GM12878 (cell line): Measurements from ENCODE around the gene CHN2. TPM values are rescaled to one million over a fixed set of nuclear protein-coding genes. Genes with fewer than 3 reads are reported as not detected.

Experiments used
- ATAC-seq: fragments of 200-7000 bp; cut with Tn5 transposase; 3 replicates; pipeline ENCODE4 v1.9.1; 2020; ENCODE audit warnings: mild to moderate bottlenecking, moderate library complexity
- BruUV-seq: library from RNA; stranded (reverse); fragments of 400-500 nt; replicated peaks from 2 replicates; lab custom pipeline; 2021; lab: Mats Ljungman, UMichigan
- CTCF ChIA-PET: fragments of 300-600 bp; sonication (Branson Sonifier 250); formaldehyde crosslinking; extraction: SDS; loops from one replicate; lab custom pipeline; 2021; ENCODE audit warnings: inconsistent platforms; lab: Yijun Ruan, JAX
- POLR2A ChIA-PET: fragments of 350-600 bp; formaldehyde crosslinking; extraction: SDS; loops from one replicate; lab custom pipeline; 2021; ENCODE audit warnings: inconsistent platforms; lab: Charles Lee
- RAD21 ChIA-PET: fragments of 300-600 bp; sonication (Branson Sonifier 250); formaldehyde crosslinking; loops from one replicate; lab custom pipeline; 2023; ENCODE audit warnings: antibody characterized with exemption; ENCODE audit not compliant: unreplicated experiment; lab: Charles Lee
- SMC1A ChIA-PET: fragments of 300-600 bp; sonication (Branson Sonifier 250); formaldehyde crosslinking; loops from one replicate; lab custom pipeline; 2023; ENCODE audit not compliant: unreplicated experiment, uncharacterized antibody; lab: Charles Lee
- DNase-seq: peaks from one replicate; pipeline ENCODE4 v3.0.0-alpha.2; 2011; ENCODE audit warnings: low read depth, low spot score
- FAIRE-seq: peaks from 3 replicates; lab custom pipeline; 2011; peaks lifted over from hg19 to GRCh38; lab: Jason Lieb, UNC
- H2AFZ ChIP-seq: 2 replicates; pipeline ENCODE4 v1.6.0; 2011; ENCODE audit warnings: low read depth, low read length, control low read depth; ENCODE audit not compliant: control insufficient read depth
- H3K27ac ChIP-seq: 2 replicates; pipeline ENCODE4 v1.5.1; 2011; ENCODE audit warnings: control low read depth; ENCODE audit not compliant: control insufficient read depth, insufficient read depth
- H3K27me3 ChIP-seq, 2 experiments: replicated peaks in 1 of 2; 2 replicates each; pipeline versions ENCODE4 v1.6.0 to v1.6.1; 2011; ENCODE audit warnings: low read length in 1 of 2; ENCODE audit not compliant: control insufficient read depth in 2 of 2, insufficient read depth in 2 of 2
- H3K36me3 ChIP-seq, 2 experiments: 2 replicates each; pipeline ENCODE4 v1.5.1; 2011; ENCODE audit warnings: low read length in 1 of 2; ENCODE audit not compliant: control insufficient read depth in 2 of 2, insufficient read depth in 2 of 2
- H3K4me1 ChIP-seq: 2 replicates; pipeline ENCODE4 v1.6.1; 2011; ENCODE audit warnings: mild to moderate bottlenecking, low read length, moderate library complexity, mixed read lengths; ENCODE audit not compliant: control insufficient read depth, insufficient read depth
- H3K4me2 ChIP-seq: 2 replicates; pipeline ENCODE4 v1.6.0; 2011; ENCODE audit warnings: control low read depth; ENCODE audit not compliant: control insufficient read depth, insufficient read depth
- H3K4me3 ChIP-seq: fragments of 200-600 bp; sonication (generic); 2 replicates; pipeline ENCODE4 v1.5.1; 2016
- H3K79me2 ChIP-seq: 2 replicates; pipeline ENCODE4 v1.6.0; 2011; ENCODE audit warnings: low read length; ENCODE audit not compliant: control insufficient read depth, insufficient read depth
- H3K9ac ChIP-seq: 2 replicates; pipeline ENCODE4 v1.8.0; 2011; ENCODE audit warnings: low read length, control low read depth, mixed read lengths; ENCODE audit not compliant: control insufficient read depth, insufficient read depth
- H3K9me3 ChIP-seq: replicated peaks from 3 replicates; pipeline ENCODE4 v1.5.1; 2011; ENCODE audit warnings: mild to moderate bottlenecking, low read length; ENCODE audit not compliant: control insufficient read depth, insufficient read depth
- H4K20me1 ChIP-seq: 2 replicates; pipeline ENCODE4 v1.6.0; 2011; ENCODE audit not compliant: control insufficient read depth, insufficient read depth
- BMI1 ChIP-seq: fragments of 450-650 bp; IDR thresholded peaks from 2 replicates; pipeline ENCODE4 v1.6.1; 2016; ENCODE audit warnings: mild to moderate bottlenecking, moderate library complexity, borderline replicate concordance
- CBX3 ChIP-seq: fragments of 200-600 bp; sonication (generic); IDR thresholded peaks from 2 replicates; pipeline ENCODE4 v1.6.1; 2016; ENCODE audit warnings: low read depth, borderline replicate concordance
- NBN ChIP-seq: fragments of 450-650 bp; IDR thresholded peaks from 2 replicates; pipeline ENCODE4 v1.6.1; 2016
- NFIC ChIP-seq: IDR thresholded peaks from 2 replicates; pipeline ENCODE4 v1.6.1; 2012; ENCODE audit warnings: low read depth, mild to moderate bottlenecking, inconsistent platforms, low read length, moderate library complexity
- PRDM15 ChIP-seq: fragments of 450-650 bp; formaldehyde crosslinking; IDR thresholded peaks from 2 replicates; pipeline ENCODE4 v1.4.0; 2020; ENCODE audit warnings: mild to moderate bottlenecking, moderate library complexity
- SRF ChIP-seq, 2 experiments: IDR thresholded peaks; 2 replicates each; pipeline ENCODE4 v1.6.1; 2011; ENCODE audit warnings: low read depth in 2 of 2, low read length in 2 of 2, mild to moderate bottlenecking in 1 of 2, moderate library complexity in 1 of 2
- ZNF687 ChIP-seq: fragments of 450-650 bp; IDR thresholded peaks from 2 replicates; pipeline ENCODE4 v1.6.1; 2017; ENCODE audit warnings: mild to moderate bottlenecking, moderate library complexity
- WGBS: methylation state at CpG from one replicate; pipeline ENCODE4 v1.1.6; 2016; ENCODE audit warnings: low lambda C conversion rate; ENCODE audit not compliant: insufficient replicate concordance, insufficient coverage; ENCODE audit errors: missing lambda C conversion rate; 5-methylcytosine and 5-hydroxymethylcytosine counted together
- in situ Hi-C: fragments of 300-500 bp; cut with MboI; formaldehyde crosslinking; loops from 9 replicates; pipeline ENCODE4 v1.14.3; 2018; ENCODE audit warnings: mixed read lengths
- intact Hi-C: fragments of 100-400 bp; cut with micrococcal nuclease; formaldehyde crosslinking; loops from one replicate; pipeline ENCODE4 v1.14.2; 2022; ENCODE audit not compliant: unreplicated experiment
- polyA plus RNA-seq, 11 experiments: library from polyadenylated mRNA; depleted of rRNA in 4 of 11; unstranded in 6 of 11; stranded (reverse) in 5 of 11; fragments of >200 nt; fragmentation: Nextera tagmentation in 4 of 11; fragmentation: Illumina TruSeq in 1 of 11; extraction: Ambion mirVana in 4 of 11; extraction: Trizol in 1 of 11; gene quantifications; 1 replicate in 1 of 11; 2 replicates in 10 of 11; pipeline versions ENCODE4 v1.2.1 to v1.2.3, GENCODE V29; 2011 to 2016; ENCODE audit warnings: inconsistent platforms in 2 of 11, missing spikeins in 2 of 11, low read depth in 1 of 11
- total RNA-seq, 4 experiments: library from RNA; depleted of rRNA in 3 of 4; stranded (reverse); fragments of >200 nt in 3 of 4; fragmentation: Illumina TruSeq in 1 of 4; extraction: Trizol in 1 of 4; gene quantifications; 2 replicates each; pipeline versions ENCODE4 v1.2.1 to v1.2.3, GENCODE V29; 2013 to 2021
- TF ChIP-seq, protein P1 (sequence below): fragments of 450-650 bp; IDR thresholded peaks from 2 replicates; pipeline ENCODE4 v1.6.1; 2017; ENCODE audit warnings: borderline replicate concordance

CHN2 gene
- total and polyA plus RNA-seq, 10 of the 15 experiments (the other 5 are each of a cell fraction or from before 2014, with no cell fraction given), result 0.11 to 3.8 (median 0.37) TPM; not detected in 2

DNA sequence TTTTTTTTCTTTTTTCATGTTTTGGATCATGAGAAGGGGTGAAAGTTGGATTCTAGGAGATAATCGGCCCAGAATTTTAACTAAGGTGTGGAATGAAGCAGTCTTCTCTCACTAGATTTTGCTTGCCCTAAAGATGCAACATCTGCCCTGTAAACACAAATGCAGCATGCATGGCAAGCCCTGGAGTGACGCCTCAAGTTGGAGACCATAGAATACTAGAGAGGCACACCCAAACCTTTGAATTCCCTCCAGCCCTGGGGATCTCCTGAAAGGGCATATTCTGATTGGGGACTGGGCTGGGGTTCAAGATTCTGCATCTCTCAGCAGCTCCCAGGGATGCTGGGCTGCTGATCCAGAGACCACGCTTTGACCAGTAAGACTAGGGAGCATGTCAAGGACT lies 241.3 kb downstream of the CHN2 start:
- BruUV-seq, result no TSS peak
- CTCF ChIA-PET, result no interaction called here
- no peak for DNase-seq
- no peak overlapping the region for H3K4me2 ChIP-seq
- WGBS, result 30% methylated on average over 3 of the region's 3 CpGs
- POLR2A ChIA-PET, result no interaction called here
- intact Hi-C loops (no loop called here), in situ Hi-C loops (no loop called here)
- RAD21 ChIA-PET, result no interaction called here
- H3K9me3 ChIP-seq, result no peaks in the 10 kb centered on the region
- no peak overlapping the region for H3K4me3 ChIP-seq
- TF ChIP-seq NFIC (no peak), CBX3 (no peak)
- TF ChIP-seq, all 136 proteins: peak for 0
- Histone ChIP-seq H3K79me2 (no peaks in the 10 kb centered on the region), H3K9ac (no peak overlapping the region), H4K20me1 (no peaks in the 10 kb centered on the region), H3K27ac (no peak overlapping the region), H2AFZ (no peak overlapping the region), H3K36me3 (no peaks in the 10 kb centered on the region), H3K27me3 (no peaks in the 10 kb centered on the region; a peak in 1 of 4 replicates), H3K4me1 (no peaks in the 10 kb centered on the region)
- ATAC-seq, result no peak
- SMC1A ChIA-PET, result no interaction called here
- no peak for FAIRE-seq

GRCh38 chr7:29442146-29442545 lies 247.6 kb downstream of the CHN2 start:
- Histone ChIP-seq H3K79me2 (no peaks in the 10 kb centered on the region), H3K4me2 (no peak overlapping the region), H3K9me3 (no peaks in the 10 kb centered on the region), H2AFZ (no peak overlapping the region), H3K9ac (no peak overlapping the region), H3K4me3 (no peak overlapping the region), H3K27me3 (no peaks in the 10 kb centered on the region), H4K20me1 (no peaks in the 10 kb centered on the region), H3K27ac (no peak overlapping the region), H3K36me3 (no peaks in the 10 kb centered on the region), H3K4me1 (no peaks in the 10 kb centered on the region)
- DNase-seq, result no peak
- FAIRE-seq, result no peak
- RAD21 ChIA-PET, result no interaction called here
- no TSS peak for BruUV-seq
- WGBS, result 2% methylated on average over 3 of the region's 3 CpGs
- CTCF ChIA-PET, result no interaction called here
- SMC1A ChIA-PET, result no interaction called here
- in situ Hi-C loops, result no loop called here
- POLR2A ChIA-PET, result no interaction called here
- intact Hi-C loops, result no loop called here
- ATAC-seq, result no peak
- TF ChIP-seq ZNF687, result no peak
- no peak for TF ChIP-seq NBN
- no peak for TF ChIP-seq SRF (IDR thresholded peaks at IDR 0.05; ENCODE audit: low read depth in 2 of 2, low read length in 2 of 2)
- TF ChIP-seq, protein P1, sequence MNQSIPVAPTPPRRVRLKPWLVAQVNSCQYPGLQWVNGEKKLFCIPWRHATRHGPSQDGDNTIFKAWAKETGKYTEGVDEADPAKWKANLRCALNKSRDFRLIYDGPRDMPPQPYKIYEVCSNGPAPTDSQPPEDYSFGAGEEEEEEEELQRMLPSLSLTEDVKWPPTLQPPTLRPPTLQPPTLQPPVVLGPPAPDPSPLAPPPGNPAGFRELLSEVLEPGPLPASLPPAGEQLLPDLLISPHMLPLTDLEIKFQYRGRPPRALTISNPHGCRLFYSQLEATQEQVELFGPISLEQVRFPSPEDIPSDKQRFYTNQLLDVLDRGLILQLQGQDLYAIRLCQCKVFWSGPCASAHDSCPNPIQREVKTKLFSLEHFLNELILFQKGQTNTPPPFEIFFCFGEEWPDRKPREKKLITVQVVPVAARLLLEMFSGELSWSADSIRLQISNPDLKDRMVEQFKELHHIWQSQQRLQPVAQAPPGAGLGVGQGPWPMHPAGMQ, result no peak
- TF ChIP-seq BMI1, result no peak
- TF ChIP-seq PRDM15 (CRISPR knock-in tag), result no peak
